GM19035 (cell line): ENCODE measurements around the gene EXOC6.

Experiments
- ATAC-seq: cut with Tn5 transposase; IDR thresholded peaks from one replicate; pipeline ENCODE4 v1.9.1; 2021; ENCODE audit not compliant: unreplicated experiment

Gene EXOC6

GRCh38 chr10:92832998-92833650 lies 15.2 kb upstream of the EXOC6 start:
- no peak for ATAC-seq

- ATAC-seq: no peak
These were observed 14.0 kb upstream of the EXOC6 start for GRCh38 chr10:92834331-92834730.

- ATAC-seq: no peak
These were observed 13.3 kb upstream of the EXOC6 start for GRCh38 chr10:92834986-92835385.

GRCh38 chr10:92837456-92837855 lies 10.9 kb upstream of the EXOC6 start:
- ATAC-seq: no peak

- ATAC-seq: no peak
These were observed 8.9 kb upstream of the EXOC6 start for GRCh38 chr10:92839191-92840085.

GRCh38 chr10:92844746-92845145 lies 3.6 kb upstream of the EXOC6 start:
- no peak for ATAC-seq

GRCh38 chr10:92845921-92846320 lies 2.4 kb upstream of the EXOC6 start:
- ATAC-seq: no peak

- no peak for ATAC-seq
These were observed 2.0 kb upstream of the EXOC6 start for GRCh38 chr10:92846344-92846743.

GRCh38 chr10:92846854-92847201 lies 1.5 kb upstream of the EXOC6 start:
- no peak for ATAC-seq

GRCh38 chr10:92847202-92847864 lies 987 bp upstream of the EXOC6 start:
- ATAC-seq: no peak

- ATAC-seq: no peak
These were observed 281 bp upstream of the EXOC6 start for GRCh38 chr10:92848037-92848440.

GRCh38 chr10:92849234-92849525 lies 860 bp downstream of the EXOC6 start:
- no peak for ATAC-seq

GRCh38 chr10:92849576-92850090 lies 1.3 kb downstream of the EXOC6 start:
- ATAC-seq: no peak

- ATAC-seq: no peak
These were observed 1.9 kb downstream of the EXOC6 start for GRCh38 chr10:92850185-92850584.

- no peak for ATAC-seq
These were observed 2.7 kb downstream of the EXOC6 start for GRCh38 chr10:92851003-92851402.

- no peak for ATAC-seq
These were observed 7.2 kb downstream of the EXOC6 start for GRCh38 chr10:92855560-92855959.

GRCh38 chr10:92857904-92858514 lies 9.7 kb downstream of the EXOC6 start:
- no peak for ATAC-seq

- ATAC-seq: no peak
These were observed 18.9 kb downstream of the EXOC6 start for GRCh38 chr10:92867235-92867634.

- no peak for ATAC-seq
These were observed 19.7 kb downstream of the EXOC6 start for GRCh38 chr10:92868036-92868435.

- ATAC-seq: no peak
These were observed 20.2 kb downstream of the EXOC6 start for GRCh38 chr10:92868557-92868956.

- no peak for ATAC-seq
These were observed 24.7 kb downstream of the EXOC6 start for GRCh38 chr10:92873029-92873428.
